GM13976 (cell line): Measurements from ENCODE around the gene METRN.

Source experiments
- DNase-seq: peaks from one replicate; pipeline ENCODE4 v3.0.0; 2012; ENCODE audit warnings: low spot score
- in situ Hi-C: fragments of 300-500 bp; cut with MboI; formaldehyde crosslinking; loops from one replicate; pipeline ENCODE4 v1.12.0; 2022; ENCODE audit warnings: low sequenced_read_pairs, mixed read lengths, inconsistent platforms; ENCODE audit not compliant: unreplicated experiment
- TF ChIP-seq, protein P1 (sequence below): IDR thresholded peaks from 2 replicates; pipeline ENCODE4 v1.5.1; 2012; ENCODE audit warnings: borderline replicate concordance, mild to moderate bottlenecking; ENCODE audit not compliant: insufficient read depth; ENCODE audit errors: extremely low read depth, missing control alignments, control extremely low read depth

METRN gene

GRCh38 chr16:760545-761343 is 45.8 kb downstream of the METRN start, which contains the start of gene MSLN:
MSLN (plus strand) TSS chr16:760734; CDS start chr16:762681, 1,947 bp downstream.
- no peak for DNase-seq
- in situ Hi-C loops = no loop called here
- TF ChIP-seq, protein P1, sequence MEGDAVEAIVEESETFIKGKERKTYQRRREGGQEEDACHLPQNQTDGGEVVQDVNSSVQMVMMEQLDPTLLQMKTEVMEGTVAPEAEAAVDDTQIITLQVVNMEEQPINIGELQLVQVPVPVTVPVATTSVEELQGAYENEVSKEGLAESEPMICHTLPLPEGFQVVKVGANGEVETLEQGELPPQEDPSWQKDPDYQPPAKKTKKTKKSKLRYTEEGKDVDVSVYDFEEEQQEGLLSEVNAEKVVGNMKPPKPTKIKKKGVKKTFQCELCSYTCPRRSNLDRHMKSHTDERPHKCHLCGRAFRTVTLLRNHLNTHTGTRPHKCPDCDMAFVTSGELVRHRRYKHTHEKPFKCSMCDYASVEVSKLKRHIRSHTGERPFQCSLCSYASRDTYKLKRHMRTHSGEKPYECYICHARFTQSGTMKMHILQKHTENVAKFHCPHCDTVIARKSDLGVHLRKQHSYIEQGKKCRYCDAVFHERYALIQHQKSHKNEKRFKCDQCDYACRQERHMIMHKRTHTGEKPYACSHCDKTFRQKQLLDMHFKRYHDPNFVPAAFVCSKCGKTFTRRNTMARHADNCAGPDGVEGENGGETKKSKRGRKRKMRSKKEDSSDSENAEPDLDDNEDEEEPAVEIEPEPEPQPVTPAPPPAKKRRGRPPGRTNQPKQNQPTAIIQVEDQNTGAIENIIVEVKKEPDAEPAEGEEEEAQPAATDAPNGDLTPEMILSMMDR = no peak

- DNase-seq = no peak
- in situ Hi-C loops = no loop called here
- TF ChIP-seq, protein P1 = no peak
Measured at GRCh38 chr16:761625-762513, 47.0 kb downstream of the METRN start.

GRCh38 chr16:762595-763268 is 47.8 kb downstream of the METRN start:
- TF ChIP-seq, protein P1 = no peak
- in situ Hi-C loops = no loop called here
- no peak for DNase-seq

DNA sequence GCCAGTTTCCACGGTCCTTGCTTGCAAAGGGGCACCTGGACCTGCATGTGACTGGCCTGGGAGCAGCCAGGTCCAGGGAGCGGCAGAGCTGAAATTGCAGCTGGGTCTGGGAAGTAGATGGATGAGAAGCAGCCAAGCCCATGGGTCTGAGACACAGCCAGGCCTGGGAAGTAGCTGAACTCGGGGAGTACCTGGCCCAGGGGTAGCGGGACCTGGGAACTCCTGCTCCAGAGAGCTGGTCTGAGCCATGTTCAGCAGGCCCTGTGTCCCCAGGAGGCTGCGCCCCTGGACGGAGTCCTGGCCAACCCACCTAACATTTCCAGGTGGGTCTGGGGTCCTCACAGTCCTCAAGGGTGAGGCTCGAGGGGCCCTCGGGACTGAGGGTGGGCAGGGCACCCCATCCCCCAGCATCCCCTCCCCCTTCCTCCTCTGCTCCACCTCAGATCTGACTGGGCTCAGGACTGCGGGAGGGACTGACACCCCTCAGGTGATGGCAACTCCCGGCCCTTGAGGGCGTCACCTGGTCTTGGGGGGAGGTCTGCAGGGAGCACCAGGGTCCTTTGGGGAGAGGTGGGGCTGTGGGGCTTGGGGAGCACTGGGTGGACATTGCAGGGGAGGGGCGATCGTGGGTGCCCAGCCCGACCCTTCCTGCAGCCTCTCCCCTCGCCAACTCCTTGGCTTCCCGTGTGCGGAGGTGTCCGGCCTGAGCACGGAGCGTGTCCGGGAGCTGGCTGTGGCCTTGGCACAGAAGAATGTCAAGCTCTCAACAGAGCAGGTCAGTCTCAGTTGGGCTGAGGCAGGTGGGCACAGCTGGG is 48.7 kb downstream of the METRN start:
- no peak for DNase-seq
- TF ChIP-seq, protein P1 = no peak
- in situ Hi-C loops = no loop called here

DNA sequence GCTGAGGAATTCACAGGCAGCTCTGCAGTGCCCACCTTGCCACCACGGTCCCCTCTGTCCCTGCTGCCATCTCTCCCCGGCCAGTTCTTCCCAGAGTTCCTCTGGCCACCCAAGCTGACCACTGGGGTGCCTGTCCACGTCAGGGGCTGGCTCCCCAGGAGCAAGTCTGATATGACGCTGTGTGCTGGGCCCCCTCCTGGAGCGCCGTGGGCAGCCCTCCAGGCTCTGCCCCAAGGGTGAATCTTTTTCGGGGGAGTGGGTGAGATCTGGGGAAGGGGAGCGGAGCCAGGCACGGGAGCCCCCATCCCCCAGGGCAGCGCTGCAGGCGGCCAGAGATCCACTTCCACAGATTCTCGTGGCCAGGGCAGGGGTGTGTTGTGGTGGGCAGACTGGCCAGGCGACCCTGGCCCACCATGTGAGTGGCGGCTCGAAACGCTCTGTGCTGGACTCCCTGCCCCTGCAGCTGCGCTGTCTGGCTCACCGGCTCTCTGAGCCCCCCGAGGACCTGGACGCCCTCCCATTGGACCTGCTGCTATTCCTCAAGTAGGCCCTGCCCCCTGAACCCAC is 49.3 kb downstream of the METRN start:
- DNase-seq = no peak
- in situ Hi-C loops = no loop called here
- TF ChIP-seq, protein P1 = no peak
